H1 (cell line): Measurements from ENCODE around the gene ATP7B. TPM values are rescaled to one million over a fixed set of nuclear protein-coding genes. Genes with fewer than 3 reads are reported as not detected.

Experiments used
- CTCF ChIA-PET: fragments of 300-600 bp; sonication (Branson Sonifier 250); formaldehyde crosslinking; loops from one replicate; lab custom pipeline; 2021; ENCODE audit not compliant: partially characterized antibody; lab: Charles Lee
- POLR2A ChIA-PET: fragments of 300-600 bp; sonication (Branson Sonifier 250); formaldehyde crosslinking; loops from one replicate; lab custom pipeline; 2021; ENCODE audit warnings: inconsistent platforms; ENCODE audit not compliant: partially characterized antibody; lab: Charles Lee
- DNase-seq, 2 experiments: peaks; one replicate each; pipeline versions ENCODE4 v3.0.0 to v3.0.0-alpha.2; 2010 to 2022; ENCODE audit warnings: low spot score in 2 of 2, low read depth in 1 of 2, mixed read lengths in 1 of 2
- FAIRE-seq: peaks from 2 replicates; lab custom pipeline; 2011; peaks lifted over from hg19 to GRCh38; lab: Jason Lieb, UNC
- H2AFZ ChIP-seq: 2 replicates; pipeline ENCODE4 v1.8.1; 2012; ENCODE audit warnings: low read length, inconsistent platforms
- H2AK5ac ChIP-seq: 2 replicates; pipeline ENCODE4 v1.6.1; 2013; ENCODE audit warnings: low read depth, low read length
- H2BK120ac ChIP-seq: replicated peaks from 2 replicates; pipeline ENCODE3; 2013; ENCODE audit warnings: low read depth, low read length, inconsistent platforms
- H2BK12ac ChIP-seq: 2 replicates; pipeline ENCODE4 v1.6.1; 2013; ENCODE audit warnings: low read depth, low read length
- H2BK15ac ChIP-seq: 2 replicates; pipeline ENCODE4 v1.6.1; 2013; ENCODE audit warnings: low read length
- H2BK20ac ChIP-seq: 2 replicates; pipeline ENCODE4 v1.6.1; 2013; ENCODE audit warnings: low read length
- H2BK5ac ChIP-seq: 2 replicates; pipeline ENCODE4 v1.6.1; 2013; ENCODE audit warnings: low read depth, low read length
- H3K14ac ChIP-seq: 2 replicates; pipeline ENCODE4 v1.6.1; 2013; ENCODE audit warnings: inconsistent platforms; ENCODE audit not compliant: insufficient read length
- H3K18ac ChIP-seq: 2 replicates; pipeline ENCODE4 v1.6.1; 2013; ENCODE audit warnings: low read length; ENCODE audit errors: extremely low read depth
- H3K23ac ChIP-seq: 2 replicates; pipeline ENCODE4 v1.6.1; 2013; ENCODE audit warnings: inconsistent platforms; ENCODE audit not compliant: insufficient read length
- H3K23me2 ChIP-seq: 2 replicates; pipeline ENCODE4 v1.6.1; 2013; ENCODE audit warnings: low read depth, low read length
- H3K27ac ChIP-seq: 2 replicates; pipeline ENCODE4 v1.6.1; 2011; ENCODE audit warnings: low read depth, low read length, inconsistent platforms
- H3K27me3 ChIP-seq, 4 experiments: replicated peaks in 1 of 4; 1 replicate in 1 of 4; 2 replicates in 3 of 4; pipeline versions ENCODE4 v1.6.1 to v1.8.1; 2011 to 2013; ENCODE audit warnings: low read length in 3 of 4, mild to moderate bottlenecking in 3 of 4, inconsistent platforms in 2 of 4, mixed read lengths in 2 of 4, moderate library complexity in 1 of 4; ENCODE audit not compliant: control insufficient read depth in 3 of 4, insufficient read depth in 3 of 4; ENCODE audit errors: extremely low read depth in 1 of 4
- H3K36me3 ChIP-seq, 4 experiments: 2 replicates each; pipeline versions ENCODE4 v1.6.1 to v1.8.1; 2011 to 2013; ENCODE audit warnings: mild to moderate bottlenecking in 4 of 4, low read length in 3 of 4, moderate library complexity in 2 of 4, control low read depth in 1 of 4, inconsistent platforms in 1 of 4; ENCODE audit not compliant: insufficient read depth in 4 of 4, control insufficient read depth in 2 of 4
- H3K4ac ChIP-seq: replicated peaks from 2 replicates; pipeline ENCODE3; 2013; ENCODE audit warnings: low read length, low read depth, mixed read lengths, inconsistent platforms; ENCODE audit not compliant: insufficient read length
- H3K4me1 ChIP-seq, 4 experiments: replicated peaks in 1 of 4; 1 replicate in 1 of 4; 2 replicates in 3 of 4; pipeline versions ENCODE4 v1.6.1 to v1.8.1; 2011 to 2013; ENCODE audit warnings: low read length in 3 of 4, inconsistent platforms in 2 of 4, mixed read lengths in 1 of 4; ENCODE audit not compliant: insufficient read depth in 4 of 4, control insufficient read depth in 3 of 4
- H3K4me2 ChIP-seq, 2 experiments: 2 replicates each; pipeline versions ENCODE4 v1.6.1 to v1.8.1; 2011 to 2013; ENCODE audit warnings: low read depth in 2 of 2, low read length in 2 of 2, control low read depth in 1 of 2, inconsistent platforms in 1 of 2, mild to moderate bottlenecking in 1 of 2; ENCODE audit not compliant: insufficient read depth in 1 of 2
- H3K4me3 ChIP-seq, 4 experiments: fragments of 200-600, 300-600 bp in 1 of 4; sonication (generic), shearing (Covaris generic), sonication (Bioruptor Twin) in 1 of 4; 2 replicates each; pipeline versions ENCODE4 v1.5.1 to v1.8.1; 2011 to 2016; ENCODE audit warnings: low read length in 4 of 4, low read depth in 3 of 4, control low read depth in 2 of 4, inconsistent platforms in 2 of 4, mild to moderate bottlenecking in 2 of 4, mixed read lengths in 1 of 4, moderate library complexity in 1 of 4; ENCODE audit not compliant: insufficient read depth in 2 of 4; ENCODE audit errors: extremely low read depth in 1 of 4
- H3K56ac ChIP-seq: replicated peaks from 2 replicates; pipeline ENCODE3; 2013; ENCODE audit warnings: low read depth, mild to moderate bottlenecking, mixed read lengths, low read length, inconsistent platforms; ENCODE audit not compliant: insufficient read length
- H3K79me1 ChIP-seq: 2 replicates; pipeline ENCODE4 v1.6.1; 2013; ENCODE audit warnings: low read depth, low read length, control low read depth
- H3K79me2 ChIP-seq, 2 experiments: 2 replicates each; pipeline versions ENCODE4 v1.6.1 to v1.8.1; 2012 to 2013; ENCODE audit warnings: low read length in 2 of 2, mild to moderate bottlenecking in 2 of 2, inconsistent platforms in 1 of 2; ENCODE audit not compliant: insufficient read depth in 2 of 2, control insufficient read depth in 1 of 2
- H3K9ac ChIP-seq, 4 experiments: replicated peaks in 1 of 4; 1 replicate in 1 of 4; 2 replicates in 3 of 4; pipeline versions ENCODE4 v1.6.1 to v1.8.1; 2011 to 2013; ENCODE audit warnings: low read depth in 3 of 4, low read length in 3 of 4, control low read depth in 2 of 4, mild to moderate bottlenecking in 2 of 4, moderate library complexity in 2 of 4, inconsistent platforms in 1 of 4; ENCODE audit errors: extremely low read depth in 1 of 4
- H3K9me3 ChIP-seq, 2 experiments: 2 replicates each; pipeline versions ENCODE4 v1.6.1 to v1.8.1; 2012 to 2013; ENCODE audit warnings: mild to moderate bottlenecking in 2 of 2, moderate library complexity in 2 of 2, control low read depth in 1 of 2, inconsistent platforms in 1 of 2, low read depth in 1 of 2, low read length in 1 of 2, mixed read lengths in 1 of 2; ENCODE audit not compliant: insufficient read depth in 2 of 2
- H4K20me1 ChIP-seq, 2 experiments: replicated peaks in 1 of 2; 2 replicates each; pipeline versions ENCODE3 to v1.8.1; 2011 to 2013; ENCODE audit warnings: inconsistent platforms in 2 of 2, low read length in 2 of 2, mild to moderate bottlenecking in 1 of 2; ENCODE audit not compliant: insufficient read depth in 2 of 2, control insufficient read depth in 1 of 2
- H4K5ac ChIP-seq: 2 replicates; pipeline ENCODE4 v1.6.1; 2013; ENCODE audit warnings: low read length, low read depth, mixed read lengths, inconsistent platforms; ENCODE audit not compliant: insufficient read length
- H4K8ac ChIP-seq: 2 replicates; pipeline ENCODE4 v1.8.0; 2013; ENCODE audit warnings: mild to moderate bottlenecking, moderate library complexity, low read length, inconsistent platforms; ENCODE audit not compliant: insufficient read depth; ENCODE audit errors: extremely low read depth
- H4K91ac ChIP-seq: replicated peaks from 2 replicates; pipeline ENCODE3; 2013; ENCODE audit warnings: low read length, mixed read lengths, inconsistent platforms; ENCODE audit not compliant: insufficient read length
- ASH2L ChIP-seq: fragments of 200-600, 300-600 bp; sonication (generic); IDR thresholded peaks from one replicate; pipeline ENCODE4 v1.7.1; 2017; ENCODE audit warnings: low read length
- CREB1 ChIP-seq: IDR thresholded peaks from 2 replicates; pipeline ENCODE4 v1.6.1; 2012; ENCODE audit warnings: inconsistent platforms
- CTBP2 ChIP-seq: IDR thresholded peaks from 2 replicates; pipeline ENCODE4 v1.7.0; 2011; ENCODE audit warnings: borderline replicate concordance, mild to moderate bottlenecking, moderate library complexity, mixed read lengths, low read length; ENCODE audit not compliant: insufficient read depth, insufficient read length
- EZH2 ChIP-seq: fragments of 200-600 bp; sonication (generic); IDR thresholded peaks from 2 replicates; pipeline ENCODE4 v1.7.1; 2012; ENCODE audit warnings: low read depth, mild to moderate bottlenecking, moderate library complexity, low read length, inconsistent platforms; ENCODE audit not compliant: severe bottlenecking
- GTF2F1 ChIP-seq: IDR thresholded peaks from 2 replicates; pipeline ENCODE4 v1.6.1; 2012; ENCODE audit warnings: low read depth, low read length, improper control_type of control experiment, borderline replicate concordance
- KDM1A ChIP-seq: fragments of 200-600, 300-600 bp; sonication (generic); IDR thresholded peaks from 2 replicates; pipeline ENCODE4 v1.7.1; 2016; ENCODE audit warnings: mild to moderate bottlenecking, low read length, borderline replicate concordance
- WGBS, 2 experiments: shearing (Covaris generic) in 1 of 2; methylation state at CpG; one replicate each; pipeline versions ENCODE4 v1.1.6 to v1.1.7; 2013 to 2015; ENCODE audit warnings: low lambda C conversion rate in 2 of 2, mixed read lengths in 2 of 2, inconsistent platforms in 1 of 2, low coverage in 1 of 2, missing lambda C conversion rate in 1 of 2; ENCODE audit not compliant: insufficient replicate concordance in 2 of 2, insufficient coverage in 1 of 2, insufficient read length in 1 of 2; ENCODE audit errors: extremely low coverage in 1 of 2, missing lambda C conversion rate in 1 of 2; 5-methylcytosine and 5-hydroxymethylcytosine counted together
- polyA plus RNA-seq, 7 experiments: library from polyadenylated mRNA; depleted of rRNA in 3 of 7; stranded (reverse) in 5 of 7; unstranded in 2 of 7; fragments of >200 nt in 5 of 7; fragments of 200-250 nt in 2 of 7; gene quantifications; 1 replicate in 5 of 7; 2 replicates in 1 of 7; 4 replicates in 1 of 7; pipeline versions ENCODE4 v1.2.1 to v1.2.3, GENCODE V29; 2011 to 2013; ENCODE audit warnings: missing spikeins in 2 of 7, mixed read lengths in 2 of 7
- total RNA-seq: library from RNA; stranded (reverse); fragmentation: NEBNext Ultra II Directional; extraction: Animal tissue kit (Norgen Biotek cat#: 25700); gene quantifications from 2 replicates; pipeline ENCODE4 v1.2.1, GENCODE V29; 2021

Gene ATP7B
- total and polyA plus RNA-seq, 2 of the 8 experiments (the other 6 are each of a cell fraction or from before 2014, with no cell fraction given) = 4.1 to 9.2 TPM

GRCh38 chr13:51920267-51920666 is 91.0 kb downstream of the ATP7B start:
- Histone ChIP-seq H3K56ac (no peak overlapping the region), H3K79me2 (no peaks in the 10 kb centered on the region), H3K27me3 (no peaks in the 10 kb centered on the region), H3K4me3 (no peak overlapping the region), H3K4me1 (no peaks in the 10 kb centered on the region), H3K23me2 (no peaks in the 10 kb centered on the region; the same call in 1 of the 2 replicates), H4K91ac (no peak overlapping the region), H2BK12ac (no peak overlapping the region), H3K18ac (no peak overlapping the region), H2BK120ac (no peak overlapping the region), H3K79me1 (no peaks in the 10 kb centered on the region), H3K27ac (no peak overlapping the region), H2AK5ac (no peak overlapping the region), H4K8ac (no peak overlapping the region), H3K4me2 (no peak overlapping the region), H2BK15ac (no peak overlapping the region), H2BK5ac (no peak overlapping the region), H4K5ac (no peak overlapping the region), H4K20me1 (peaks cover 0 to 3% of the 10 kb centered on the region in 2 experiments), H3K14ac (no peak overlapping the region), H3K36me3 (no peaks in the 10 kb centered on the region), H3K9ac (no peak overlapping the region), H3K9me3 (no peaks in the 10 kb centered on the region), H2AFZ (no peak overlapping the region), H3K23ac (no peak overlapping the region), H3K4ac (no peak overlapping the region), H2BK20ac (no peak overlapping the region)
- ChIA-PET POLR2A (no interaction called here), CTCF (interaction anchor here (0.8 to 5.3 kb wide), 6 partner anchors 8 to 282 kb away, joined by 3 to 62 read pairs (median 6); no protein-coding TSS in a partner anchor)
- FAIRE-seq = no peak
- no peak for DNase-seq
- 83% methylated on average over 3 of the region's 3 CpGs; no CpG with 5 or more reads in 1 of the 2 experiments for WGBS, 2 experiments
- no peak for TF ChIP-seq CTBP2
- TF ChIP-seq CREB1 = no peak
- TF ChIP-seq GTF2F1 = no peak
- no peak for TF ChIP-seq KDM1A
- no peak for TF ChIP-seq EZH2
- TF ChIP-seq ASH2L = no peak
